H1 (cell line): ENCODE data around the gene BCL2L11. TPM values are rescaled to one million over a fixed set of nuclear protein-coding genes. Genes with fewer than 3 reads are reported as not detected.

Source experiments
- CTCF ChIA-PET: fragments of 300-600 bp; sonication (Branson Sonifier 250); formaldehyde crosslinking; loops from one replicate; lab custom pipeline; 2021; ENCODE audit not compliant: partially characterized antibody; lab: Charles Lee
- POLR2A ChIA-PET: fragments of 300-600 bp; sonication (Branson Sonifier 250); formaldehyde crosslinking; loops from one replicate; lab custom pipeline; 2021; ENCODE audit warnings: inconsistent platforms; ENCODE audit not compliant: partially characterized antibody; lab: Charles Lee
- DNase-seq, 2 experiments: peaks; one replicate each; pipeline versions ENCODE4 v3.0.0 to v3.0.0-alpha.2; 2010 to 2022; ENCODE audit warnings: low spot score in 2 of 2, low read depth in 1 of 2, mixed read lengths in 1 of 2
- FAIRE-seq: peaks from 2 replicates; lab custom pipeline; 2011; peaks lifted over from hg19 to GRCh38; lab: Jason Lieb, UNC
- H2AFZ ChIP-seq: 2 replicates; pipeline ENCODE4 v1.8.1; 2012; ENCODE audit warnings: low read length, inconsistent platforms
- H2AK5ac ChIP-seq: 2 replicates; pipeline ENCODE4 v1.6.1; 2013; ENCODE audit warnings: low read depth, low read length
- H2BK120ac ChIP-seq: replicated peaks from 2 replicates; pipeline ENCODE3; 2013; ENCODE audit warnings: low read depth, low read length, inconsistent platforms
- H2BK12ac ChIP-seq: 2 replicates; pipeline ENCODE4 v1.6.1; 2013; ENCODE audit warnings: low read depth, low read length
- H2BK15ac ChIP-seq: 2 replicates; pipeline ENCODE4 v1.6.1; 2013; ENCODE audit warnings: low read length
- H2BK20ac ChIP-seq: 2 replicates; pipeline ENCODE4 v1.6.1; 2013; ENCODE audit warnings: low read length
- H2BK5ac ChIP-seq: 2 replicates; pipeline ENCODE4 v1.6.1; 2013; ENCODE audit warnings: low read depth, low read length
- H3K14ac ChIP-seq: 2 replicates; pipeline ENCODE4 v1.6.1; 2013; ENCODE audit warnings: inconsistent platforms; ENCODE audit not compliant: insufficient read length
- H3K18ac ChIP-seq: 2 replicates; pipeline ENCODE4 v1.6.1; 2013; ENCODE audit warnings: low read length; ENCODE audit errors: extremely low read depth
- H3K23ac ChIP-seq: 2 replicates; pipeline ENCODE4 v1.6.1; 2013; ENCODE audit warnings: inconsistent platforms; ENCODE audit not compliant: insufficient read length
- H3K23me2 ChIP-seq: 2 replicates; pipeline ENCODE4 v1.6.1; 2013; ENCODE audit warnings: low read depth, low read length
- H3K27ac ChIP-seq: 2 replicates; pipeline ENCODE4 v1.6.1; 2011; ENCODE audit warnings: low read depth, low read length, inconsistent platforms
- H3K27me3 ChIP-seq, 4 experiments: replicated peaks in 1 of 4; 1 replicate in 1 of 4; 2 replicates in 3 of 4; pipeline versions ENCODE4 v1.6.1 to v1.8.1; 2011 to 2013; ENCODE audit warnings: low read length in 3 of 4, mild to moderate bottlenecking in 3 of 4, inconsistent platforms in 2 of 4, mixed read lengths in 2 of 4, moderate library complexity in 1 of 4; ENCODE audit not compliant: control insufficient read depth in 3 of 4, insufficient read depth in 3 of 4; ENCODE audit errors: extremely low read depth in 1 of 4
- H3K36me3 ChIP-seq, 4 experiments: 2 replicates each; pipeline versions ENCODE4 v1.6.1 to v1.8.1; 2011 to 2013; ENCODE audit warnings: mild to moderate bottlenecking in 4 of 4, low read length in 3 of 4, moderate library complexity in 2 of 4, control low read depth in 1 of 4, inconsistent platforms in 1 of 4; ENCODE audit not compliant: insufficient read depth in 4 of 4, control insufficient read depth in 2 of 4
- H3K4ac ChIP-seq: replicated peaks from 2 replicates; pipeline ENCODE3; 2013; ENCODE audit warnings: low read length, low read depth, mixed read lengths, inconsistent platforms; ENCODE audit not compliant: insufficient read length
- H3K4me1 ChIP-seq, 4 experiments: replicated peaks in 1 of 4; 1 replicate in 1 of 4; 2 replicates in 3 of 4; pipeline versions ENCODE4 v1.6.1 to v1.8.1; 2011 to 2013; ENCODE audit warnings: low read length in 3 of 4, inconsistent platforms in 2 of 4, mixed read lengths in 1 of 4; ENCODE audit not compliant: insufficient read depth in 4 of 4, control insufficient read depth in 3 of 4
- H3K4me2 ChIP-seq, 2 experiments: 2 replicates each; pipeline versions ENCODE4 v1.6.1 to v1.8.1; 2011 to 2013; ENCODE audit warnings: low read depth in 2 of 2, low read length in 2 of 2, control low read depth in 1 of 2, inconsistent platforms in 1 of 2, mild to moderate bottlenecking in 1 of 2; ENCODE audit not compliant: insufficient read depth in 1 of 2
- H3K4me3 ChIP-seq, 4 experiments: fragments of 200-600, 300-600 bp in 1 of 4; sonication (generic), shearing (Covaris generic), sonication (Bioruptor Twin) in 1 of 4; 2 replicates each; pipeline versions ENCODE4 v1.5.1 to v1.8.1; 2011 to 2016; ENCODE audit warnings: low read length in 4 of 4, low read depth in 3 of 4, control low read depth in 2 of 4, inconsistent platforms in 2 of 4, mild to moderate bottlenecking in 2 of 4, mixed read lengths in 1 of 4, moderate library complexity in 1 of 4; ENCODE audit not compliant: insufficient read depth in 2 of 4; ENCODE audit errors: extremely low read depth in 1 of 4
- H3K56ac ChIP-seq: replicated peaks from 2 replicates; pipeline ENCODE3; 2013; ENCODE audit warnings: low read depth, mild to moderate bottlenecking, mixed read lengths, low read length, inconsistent platforms; ENCODE audit not compliant: insufficient read length
- H3K79me1 ChIP-seq: 2 replicates; pipeline ENCODE4 v1.6.1; 2013; ENCODE audit warnings: low read depth, low read length, control low read depth
- H3K79me2 ChIP-seq, 2 experiments: 2 replicates each; pipeline versions ENCODE4 v1.6.1 to v1.8.1; 2012 to 2013; ENCODE audit warnings: low read length in 2 of 2, mild to moderate bottlenecking in 2 of 2, inconsistent platforms in 1 of 2; ENCODE audit not compliant: insufficient read depth in 2 of 2, control insufficient read depth in 1 of 2
- H3K9ac ChIP-seq, 4 experiments: replicated peaks in 1 of 4; 1 replicate in 1 of 4; 2 replicates in 3 of 4; pipeline versions ENCODE4 v1.6.1 to v1.8.1; 2011 to 2013; ENCODE audit warnings: low read depth in 3 of 4, low read length in 3 of 4, control low read depth in 2 of 4, mild to moderate bottlenecking in 2 of 4, moderate library complexity in 2 of 4, inconsistent platforms in 1 of 4; ENCODE audit errors: extremely low read depth in 1 of 4
- H3K9me3 ChIP-seq, 2 experiments: 2 replicates each; pipeline versions ENCODE4 v1.6.1 to v1.8.1; 2012 to 2013; ENCODE audit warnings: mild to moderate bottlenecking in 2 of 2, moderate library complexity in 2 of 2, control low read depth in 1 of 2, inconsistent platforms in 1 of 2, low read depth in 1 of 2, low read length in 1 of 2, mixed read lengths in 1 of 2; ENCODE audit not compliant: insufficient read depth in 2 of 2
- H4K20me1 ChIP-seq, 2 experiments: replicated peaks in 1 of 2; 2 replicates each; pipeline versions ENCODE3 to v1.8.1; 2011 to 2013; ENCODE audit warnings: inconsistent platforms in 2 of 2, low read length in 2 of 2, mild to moderate bottlenecking in 1 of 2; ENCODE audit not compliant: insufficient read depth in 2 of 2, control insufficient read depth in 1 of 2
- H4K5ac ChIP-seq: 2 replicates; pipeline ENCODE4 v1.6.1; 2013; ENCODE audit warnings: low read length, low read depth, mixed read lengths, inconsistent platforms; ENCODE audit not compliant: insufficient read length
- H4K8ac ChIP-seq: 2 replicates; pipeline ENCODE4 v1.8.0; 2013; ENCODE audit warnings: mild to moderate bottlenecking, moderate library complexity, low read length, inconsistent platforms; ENCODE audit not compliant: insufficient read depth; ENCODE audit errors: extremely low read depth
- H4K91ac ChIP-seq: replicated peaks from 2 replicates; pipeline ENCODE3; 2013; ENCODE audit warnings: low read length, mixed read lengths, inconsistent platforms; ENCODE audit not compliant: insufficient read length
- WGBS, 2 experiments: shearing (Covaris generic) in 1 of 2; methylation state at CpG; one replicate each; pipeline versions ENCODE4 v1.1.6 to v1.1.7; 2013 to 2015; ENCODE audit warnings: low lambda C conversion rate in 2 of 2, mixed read lengths in 2 of 2, inconsistent platforms in 1 of 2, low coverage in 1 of 2, missing lambda C conversion rate in 1 of 2; ENCODE audit not compliant: insufficient replicate concordance in 2 of 2, insufficient coverage in 1 of 2, insufficient read length in 1 of 2; ENCODE audit errors: extremely low coverage in 1 of 2, missing lambda C conversion rate in 1 of 2; 5-methylcytosine and 5-hydroxymethylcytosine counted together
- polyA plus RNA-seq, 7 experiments: library from polyadenylated mRNA; depleted of rRNA in 3 of 7; stranded (reverse) in 5 of 7; unstranded in 2 of 7; fragments of >200 nt in 5 of 7; fragments of 200-250 nt in 2 of 7; gene quantifications; 1 replicate in 5 of 7; 2 replicates in 1 of 7; 4 replicates in 1 of 7; pipeline versions ENCODE4 v1.2.1 to v1.2.3, GENCODE V29; 2011 to 2013; ENCODE audit warnings: missing spikeins in 2 of 7, mixed read lengths in 2 of 7
- total RNA-seq: library from RNA; stranded (reverse); fragmentation: NEBNext Ultra II Directional; extraction: Animal tissue kit (Norgen Biotek cat#: 25700); gene quantifications from 2 replicates; pipeline ENCODE4 v1.2.1, GENCODE V29; 2021

The BCL2L11 gene
- total and polyA plus RNA-seq, 2 of the 8 experiments (the other 6 are each of a cell fraction or from before 2014, with no cell fraction given), result 7.5 to 22.9 TPM

DNA sequence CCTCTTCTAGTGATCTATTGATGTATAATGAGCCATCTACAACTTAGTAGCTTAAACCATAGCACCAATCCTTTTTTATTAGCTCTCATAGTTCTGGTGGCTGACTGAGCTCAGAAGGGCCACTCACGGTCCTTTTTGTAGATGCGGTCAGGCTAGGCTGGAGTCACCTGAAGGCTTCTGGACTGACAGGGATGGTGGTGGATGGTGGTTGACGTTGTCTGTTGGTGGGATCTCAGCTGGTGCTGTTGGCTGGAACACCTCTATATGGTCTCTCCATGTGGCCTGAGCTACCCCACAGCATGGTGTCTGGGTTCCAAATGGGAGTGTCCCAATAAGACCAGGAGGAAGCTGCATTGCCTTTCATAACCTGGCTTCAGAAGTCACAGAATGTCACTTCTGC is 68.0 kb downstream of the BCL2L11 start:
- Histone ChIP-seq H2AK5ac (no peak overlapping the region), H3K9me3 (no peaks in the 10 kb centered on the region), H3K18ac (no peak overlapping the region), H4K8ac (no peak overlapping the region), H3K79me2 (no peaks in the 10 kb centered on the region), H2BK15ac (no peak overlapping the region), H3K27ac (no peak overlapping the region), H3K9ac (no peak overlapping the region), H3K27me3 (no peaks in the 10 kb centered on the region), H4K5ac (no peak overlapping the region), H3K4me2 (no peak overlapping the region), H3K4ac (no peak overlapping the region), H4K20me1 (no peaks in the 10 kb centered on the region), H3K4me3 (no peak overlapping the region), H2AFZ (no peak overlapping the region), H3K36me3 (no peaks in the 10 kb centered on the region), H3K56ac (no peak overlapping the region), H2BK120ac (no peak overlapping the region), H3K23ac (no peak overlapping the region), H3K4me1 (no peaks in the 10 kb centered on the region; a peak in 1 of 7 replicates), H2BK12ac (no peak overlapping the region), H3K14ac (no peak overlapping the region), H3K79me1 (no peaks in the 10 kb centered on the region), H2BK20ac (no peak overlapping the region), H3K23me2 (no peaks in the 10 kb centered on the region), H2BK5ac (no peak overlapping the region), H4K91ac (no peak overlapping the region)
- WGBS, 2 experiments, result 93% methylated on average over 3 of the region's 3 CpGs; no CpG with 5 or more reads in 1 of the 2 experiments
- POLR2A ChIA-PET, result interaction anchor here (1.5 kb wide), 1 partner anchor 68 kb away, joined by 4 read pairs; the partner anchor contains the start of gene BCL2L11
- no peak for FAIRE-seq
- CTCF ChIA-PET, result interaction anchor here (0.6 to 4.3 kb wide), 4 partner anchors 9 to 230 kb away, joined by 3 to 28 read pairs (median 6); no protein-coding TSS in a partner anchor
- DNase-seq, result peak in 1 of 2 experiments; percentile 17
